ENCODE results near the gene CPLANE2.

DNA sequence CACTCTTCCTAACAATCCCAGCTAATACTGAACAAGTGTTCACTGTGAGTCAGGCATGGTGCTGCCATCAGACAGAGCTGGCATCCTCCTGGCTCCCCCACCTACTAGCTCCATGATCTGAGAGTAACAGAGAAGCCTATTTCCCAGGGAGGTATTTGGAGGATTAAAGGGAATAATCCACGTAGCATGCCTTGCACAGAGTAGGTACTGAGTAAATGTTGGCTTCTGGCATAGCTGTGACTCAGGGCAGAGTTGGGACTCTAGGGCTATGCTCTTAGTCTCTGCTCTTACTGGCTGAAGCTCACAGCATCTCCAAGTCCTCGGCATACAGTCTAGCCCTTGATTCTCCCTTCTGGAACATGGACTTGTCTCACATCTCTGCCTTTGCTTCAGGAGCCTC lies 32.8 kb downstream of the CPLANE2 start:
- TF ChIP-seq CTCF (conservative IDR thresholded peaks at IDR 0.05), result no peak
- no peak for TF ChIP-seq ZFX (IDR thresholded peaks at IDR 0.05)
